ENCODE data around the gene DLGAP4.
A peak's percentile ranks its signal among the peaks of the same experiment; 100 is the strongest.

DLGAP4 gene

DNA sequence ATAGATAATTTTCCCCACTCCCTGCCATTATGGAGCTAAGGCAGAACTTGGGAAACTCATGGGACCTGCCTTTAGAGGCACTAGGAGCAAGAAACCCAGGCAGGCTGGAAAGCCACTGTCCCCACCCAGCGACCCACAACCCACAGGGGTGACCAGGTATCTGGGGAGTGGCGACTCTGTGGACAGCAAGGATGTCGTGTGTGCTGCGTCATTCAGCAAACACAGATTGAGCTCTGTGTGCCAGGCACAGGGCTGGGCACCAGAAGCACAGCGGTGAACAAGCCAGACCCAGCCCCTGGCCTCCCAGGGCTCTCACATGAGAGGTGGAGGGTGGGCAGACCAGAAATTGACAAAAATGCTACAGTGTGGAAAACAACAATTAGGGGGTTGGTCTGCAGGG is 27.7 kb downstream of the DLGAP4 start:
- DNase-seq, result no peak

DNA sequence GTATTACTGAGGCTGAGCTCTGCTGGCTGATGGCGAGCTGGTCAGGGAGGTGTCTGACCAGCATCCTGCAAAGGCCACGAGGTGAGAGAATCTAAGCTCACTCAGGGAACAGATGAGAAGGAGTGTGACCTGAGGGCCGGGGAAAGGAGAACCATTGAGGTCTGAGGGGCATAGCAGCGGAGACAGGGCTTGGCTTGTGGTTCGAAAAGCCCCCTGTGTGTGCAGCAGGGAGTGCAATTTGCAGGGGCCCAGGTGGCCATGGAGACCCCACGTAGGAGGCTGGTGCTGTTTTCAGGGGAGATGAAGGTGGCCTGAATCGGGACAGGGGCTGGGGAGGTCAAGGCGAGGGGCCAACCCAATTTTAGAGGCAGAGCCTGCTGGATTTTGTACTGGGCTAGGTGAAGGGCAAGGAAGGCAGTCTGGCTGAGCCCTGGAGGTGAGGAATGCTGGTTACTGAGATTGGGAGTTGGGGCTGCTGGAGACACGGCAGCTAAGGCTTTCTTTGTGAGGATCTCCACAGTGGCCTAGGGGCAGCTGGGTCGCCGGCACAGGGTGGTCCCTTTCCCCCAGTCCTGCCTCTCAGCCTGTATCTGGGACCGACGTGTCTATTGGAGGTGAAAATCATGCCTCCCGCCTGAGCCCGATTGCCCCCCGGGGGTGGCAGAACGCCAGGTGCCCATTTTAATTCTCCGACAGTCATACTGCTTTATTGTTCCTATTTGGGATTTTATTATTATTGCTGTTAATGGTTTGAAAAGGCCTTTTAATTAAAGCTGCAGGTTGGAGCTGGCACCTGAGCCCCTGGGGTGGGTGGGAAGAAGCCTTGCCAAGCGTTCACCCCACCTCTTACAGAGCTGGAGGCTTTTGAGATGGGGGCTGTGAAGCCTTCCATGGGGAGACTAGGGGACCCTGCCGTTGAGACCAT is 28.4 kb downstream of the DLGAP4 start:
- no peak for DNase-seq

- no peak for DNase-seq
Observed at GRCh38 chr20:36335206-36335870, 29.2 kb downstream of the DLGAP4 start.

DNA sequence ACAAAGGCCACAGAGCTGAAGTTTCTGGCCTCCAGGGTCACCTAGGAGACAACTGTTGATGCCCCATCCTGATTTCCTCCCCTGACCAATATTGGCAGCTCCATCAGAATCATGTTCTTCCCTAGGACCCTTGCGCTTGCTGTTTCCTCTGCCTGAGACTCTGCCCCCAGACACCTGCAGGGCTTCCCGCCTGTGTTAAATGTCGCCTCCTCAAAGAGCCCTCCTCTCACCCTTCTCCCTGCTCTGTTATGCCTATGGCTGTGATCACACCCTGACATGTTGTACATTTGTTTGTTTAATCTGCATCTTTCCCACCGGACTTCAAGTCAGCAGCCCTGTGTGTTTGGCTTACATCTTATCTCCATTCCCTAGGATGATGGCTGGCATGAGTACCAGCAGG is 30.1 kb downstream of the DLGAP4 start:
- no peak for DNase-seq

DNA sequence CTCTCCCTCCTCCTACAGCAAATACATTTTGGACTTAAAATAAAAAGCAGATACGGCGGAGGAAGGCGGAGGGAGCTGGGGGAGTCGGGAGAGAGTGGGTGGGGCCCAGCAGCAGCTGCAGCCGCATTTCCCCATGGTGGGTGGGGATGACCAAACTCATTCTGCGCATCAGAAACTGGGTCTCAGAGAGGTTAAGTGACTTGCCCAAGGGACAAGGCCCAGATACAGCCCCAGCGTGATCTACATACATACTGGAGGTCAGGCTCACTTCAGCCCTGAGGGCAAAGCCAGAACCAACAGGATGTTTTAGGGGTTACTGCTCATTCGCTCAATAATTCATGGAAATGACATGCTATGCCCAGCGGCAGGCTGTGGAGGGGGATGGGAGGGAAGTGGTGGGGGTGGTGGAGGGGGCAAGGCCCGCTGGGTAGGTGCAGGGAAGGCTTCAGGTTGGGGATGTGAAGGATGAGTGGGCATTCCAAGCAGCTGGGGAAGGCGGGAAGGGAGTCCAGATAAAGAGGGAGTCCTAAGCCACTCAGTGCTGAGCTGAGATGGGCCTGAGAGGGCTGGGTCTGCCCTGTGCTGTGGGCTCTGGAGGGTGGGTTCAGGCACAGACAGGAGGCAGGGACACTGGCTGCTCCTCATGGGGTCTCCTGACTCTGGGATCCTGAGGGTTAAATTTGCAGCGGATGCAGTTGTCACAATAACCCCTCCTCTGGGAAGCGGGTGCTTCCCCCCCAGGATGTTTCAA is 31.0 kb downstream of the DLGAP4 start:
- peak; percentile 55 for DNase-seq

DNA sequence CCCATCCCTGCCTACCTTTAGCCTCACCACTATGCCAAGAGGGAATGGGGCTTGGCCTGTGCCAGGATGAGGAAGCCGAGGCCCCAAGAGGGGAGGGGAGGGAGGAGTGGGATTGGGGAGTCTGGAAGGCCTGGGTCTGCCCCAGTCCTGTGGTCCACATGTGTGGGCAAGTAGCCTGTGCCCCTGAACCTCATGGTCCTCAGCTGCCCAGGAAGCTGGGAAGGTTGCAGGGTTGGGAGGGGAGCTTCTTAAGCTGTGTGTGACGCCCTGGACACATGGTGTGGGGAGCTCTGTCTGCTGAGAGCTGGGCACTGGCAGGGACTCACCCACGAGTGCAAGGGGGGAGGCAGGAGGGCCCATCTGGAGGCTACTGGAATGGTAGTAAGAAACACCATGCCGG is 31.7 kb downstream of the DLGAP4 start:
- DNase-seq, result no peak

GRCh38 chr20:36339646-36340592 is 33.8 kb downstream of the DLGAP4 start:
- DNase-seq, result no peak

DNA sequence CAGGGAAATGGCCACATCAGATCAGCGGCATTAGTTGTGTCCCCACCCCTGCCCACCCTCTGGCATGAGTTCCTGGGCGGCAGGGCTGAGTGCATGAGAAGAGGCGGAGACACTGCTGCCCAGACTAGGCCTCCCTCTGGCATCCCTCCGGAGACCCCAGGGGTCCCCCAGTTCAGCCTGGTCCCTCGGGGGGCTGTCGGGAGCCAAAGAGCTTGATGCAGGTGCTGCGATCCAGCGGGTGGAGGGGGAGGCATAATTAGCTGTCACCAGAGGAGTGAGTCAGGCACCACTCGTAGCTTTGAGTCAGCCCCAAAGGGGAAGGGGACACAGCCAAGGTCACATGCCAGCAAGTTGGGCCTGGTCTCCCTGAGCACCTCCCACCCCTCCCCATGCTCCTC is 34.5 kb downstream of the DLGAP4 start:
- DNase-seq, result no peak

- no peak for DNase-seq
Observed at GRCh38 chr20:36341331-36342020, 35.3 kb downstream of the DLGAP4 start.

DNA sequence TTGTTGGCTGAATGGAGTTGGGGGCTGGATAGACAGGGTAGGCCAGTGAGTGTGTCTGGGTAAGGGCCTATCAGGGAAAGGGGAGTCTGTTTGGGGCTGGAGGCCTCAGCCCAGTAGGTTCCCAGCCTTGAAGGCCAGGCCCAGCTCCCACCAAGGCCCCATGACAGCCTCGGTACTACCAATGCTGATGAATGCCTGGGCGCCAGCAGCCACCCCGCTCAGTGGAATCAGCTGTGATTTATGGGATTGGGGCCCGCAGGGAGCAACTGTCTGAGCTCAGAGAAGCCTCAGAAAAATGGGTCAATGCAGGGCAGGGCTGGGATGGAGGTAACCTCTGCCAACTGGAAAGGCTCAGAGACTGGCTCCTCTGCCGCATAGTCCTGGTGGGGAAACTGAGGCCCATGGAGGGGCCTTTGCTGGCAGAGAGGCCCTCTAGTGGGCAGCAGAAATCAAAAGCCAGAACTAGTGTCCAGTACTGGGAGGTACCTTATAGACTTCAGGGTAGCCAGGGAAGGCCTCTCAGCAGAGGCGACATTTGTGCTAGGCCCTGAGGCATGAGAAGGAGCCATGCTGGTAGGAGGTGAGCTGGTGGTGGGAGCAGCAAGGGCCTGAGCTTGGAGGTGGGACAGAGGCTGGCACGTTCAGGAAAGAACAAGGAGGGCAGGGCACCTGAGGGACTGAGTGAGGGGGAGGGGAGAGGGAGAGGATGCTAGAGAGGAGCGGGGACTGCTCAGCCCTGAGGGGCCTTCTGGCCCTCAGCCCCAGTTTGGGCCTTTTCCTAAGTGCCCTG is 36.4 kb downstream of the DLGAP4 start:
- no peak for DNase-seq

- no peak for DNase-seq
Observed at GRCh38 chr20:36343641-36344040, 37.5 kb downstream of the DLGAP4 start.

- peak; percentile 63 for DNase-seq
Observed at GRCh38 chr20:36344517-36345132, 38.5 kb downstream of the DLGAP4 start.

DNA sequence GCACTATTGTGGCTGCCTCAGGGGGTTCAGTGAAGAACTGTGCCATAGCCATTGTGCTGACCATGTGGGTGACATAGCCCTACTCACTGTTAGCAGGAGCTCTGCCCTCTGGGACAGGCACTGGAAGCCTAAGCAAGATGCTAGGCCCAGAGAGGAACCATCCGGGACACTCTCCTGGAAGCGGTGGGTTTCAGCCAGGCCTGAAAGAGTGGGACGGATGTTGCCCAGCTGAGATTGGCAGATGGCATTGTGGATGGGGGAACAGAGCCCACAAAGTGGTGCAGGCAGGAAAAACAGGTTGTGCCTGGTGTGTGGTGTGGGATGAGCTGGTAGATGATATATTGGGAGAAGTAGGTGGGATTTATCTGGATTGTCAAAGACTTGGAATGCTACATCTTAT is 40.1 kb downstream of the DLGAP4 start:
- DNase-seq, result no peak

- DNase-seq, result no peak
Observed at GRCh38 chr20:36349384-36350170, 43.4 kb downstream of the DLGAP4 start.

DNA sequence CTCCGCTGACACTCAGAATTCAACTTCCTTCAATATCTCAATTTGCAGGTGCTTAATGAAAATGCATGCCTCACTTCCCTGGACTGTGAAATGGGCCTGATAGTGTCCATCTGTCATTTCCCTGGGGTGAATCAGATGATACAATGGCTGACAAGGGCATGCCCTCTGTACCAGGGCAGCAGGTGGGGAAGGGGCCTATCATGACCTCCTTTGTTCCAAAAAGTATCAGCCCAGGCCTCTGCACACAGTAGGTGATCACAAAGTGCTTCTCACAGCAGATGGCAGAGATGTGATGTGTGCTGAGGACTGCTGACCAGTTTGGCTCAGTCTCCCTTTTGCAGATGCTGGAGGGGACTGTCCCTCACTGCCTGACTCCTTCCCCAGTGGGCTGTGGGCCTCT is 44.3 kb downstream of the DLGAP4 start:
- no peak for DNase-seq

GRCh38 chr20:36351937-36352336 is 45.8 kb downstream of the DLGAP4 start:
- no peak for DNase-seq

- DNase-seq, result no peak
Observed at GRCh38 chr20:36352843-36353553, 46.9 kb downstream of the DLGAP4 start.

GRCh38 chr20:36353740-36354139 is 47.6 kb downstream of the DLGAP4 start:
- DNase-seq, result no peak
